NCI-H187 treated with DMSO at 0.1 percent for 48 hours (cell line): ENCODE measurements around the gene GMDS.

ENCODE experiments used
- DNase-seq: peaks from one replicate; lab custom pipeline; 2025; lab: John Stamatoyannopoulos, UW

The GMDS gene

DNA sequence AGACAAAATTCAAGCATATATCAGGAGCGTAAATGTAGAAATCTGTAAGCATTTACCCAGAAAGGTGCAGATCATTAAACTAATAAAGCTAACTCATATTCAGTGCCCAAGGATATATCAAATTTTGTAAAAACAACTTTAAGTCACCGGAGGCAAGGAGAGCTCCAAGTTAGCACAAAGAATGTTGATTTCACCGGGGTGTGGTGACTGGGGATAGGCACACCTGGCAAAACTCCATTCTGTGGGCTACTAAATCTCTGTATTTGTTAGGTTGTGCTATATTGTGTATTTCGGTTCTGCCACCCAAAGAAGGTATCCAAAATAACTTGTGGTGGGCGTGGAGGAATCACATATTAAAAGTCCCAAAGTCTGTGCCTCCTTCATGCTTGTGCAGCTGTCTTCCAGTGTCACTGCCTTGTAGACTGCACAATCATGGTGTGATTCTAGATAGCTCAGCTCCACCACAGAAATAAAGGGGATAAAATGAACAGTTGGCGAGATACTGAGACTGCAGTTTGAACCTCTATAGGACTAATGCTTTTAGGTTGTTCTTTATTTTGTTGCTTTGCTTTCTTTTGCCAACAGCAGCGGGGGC is 111.6 kb downstream of the GMDS start:
- no peak for DNase-seq

DNA sequence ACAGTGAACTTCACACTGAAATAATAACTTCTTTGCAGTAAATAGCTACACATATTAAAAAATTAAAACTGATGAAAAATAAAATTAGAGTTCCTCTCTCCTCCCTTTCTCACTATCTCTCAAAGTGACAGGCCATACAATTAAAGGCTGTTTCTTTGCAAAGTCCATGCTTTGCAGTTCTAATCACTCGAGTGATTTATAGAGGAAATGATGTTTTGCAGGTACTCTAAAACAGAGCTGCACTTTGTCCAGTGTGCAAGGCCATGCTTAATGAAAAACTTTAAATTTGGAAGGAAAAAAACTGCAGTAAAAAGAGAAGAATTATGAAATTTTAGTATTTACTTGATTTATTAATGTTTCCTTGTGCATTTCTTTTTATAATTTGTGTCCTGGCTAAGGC is 112.5 kb downstream of the GMDS start:
- no peak for DNase-seq

DNA sequence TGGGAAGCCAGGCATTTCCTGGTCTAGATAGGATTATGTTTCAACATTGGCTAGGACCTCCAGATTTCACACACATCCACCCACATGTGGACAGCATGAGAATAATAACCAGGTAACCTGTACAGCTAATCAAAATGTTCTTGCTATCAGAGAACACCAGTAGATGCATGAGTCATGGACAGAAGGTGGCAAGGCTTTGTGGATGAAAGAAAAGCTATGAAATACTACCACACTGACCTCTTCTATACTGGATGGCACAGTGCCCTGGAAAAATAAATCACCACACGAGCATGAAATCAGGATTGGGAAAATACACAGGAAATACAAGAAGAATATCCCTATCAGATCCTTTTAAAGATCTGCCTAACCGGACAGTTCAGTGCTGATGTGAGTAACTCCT is 113.0 kb downstream of the GMDS start:
- no peak for DNase-seq

DNA sequence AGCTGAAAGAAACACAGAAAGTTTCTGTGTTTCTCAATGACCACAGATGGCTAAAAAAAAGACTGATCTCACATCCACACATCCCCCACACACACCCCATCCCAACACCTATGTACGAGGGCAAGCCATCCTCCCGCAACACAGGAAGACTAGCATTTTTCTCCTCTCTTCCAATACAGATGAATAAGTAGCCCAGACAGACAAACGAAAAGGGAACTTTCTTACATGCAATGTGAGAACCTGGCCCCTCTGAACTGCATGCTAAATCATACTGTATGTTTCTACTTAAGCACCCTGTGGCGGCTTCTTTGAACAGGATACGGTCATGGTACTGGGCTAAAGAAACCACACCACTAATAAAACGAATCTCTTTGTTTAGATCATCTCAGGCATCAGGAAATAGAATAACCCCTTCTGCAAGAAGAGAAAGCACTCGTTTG is 116.2 kb downstream of the GMDS start:
- no peak for DNase-seq

DNA sequence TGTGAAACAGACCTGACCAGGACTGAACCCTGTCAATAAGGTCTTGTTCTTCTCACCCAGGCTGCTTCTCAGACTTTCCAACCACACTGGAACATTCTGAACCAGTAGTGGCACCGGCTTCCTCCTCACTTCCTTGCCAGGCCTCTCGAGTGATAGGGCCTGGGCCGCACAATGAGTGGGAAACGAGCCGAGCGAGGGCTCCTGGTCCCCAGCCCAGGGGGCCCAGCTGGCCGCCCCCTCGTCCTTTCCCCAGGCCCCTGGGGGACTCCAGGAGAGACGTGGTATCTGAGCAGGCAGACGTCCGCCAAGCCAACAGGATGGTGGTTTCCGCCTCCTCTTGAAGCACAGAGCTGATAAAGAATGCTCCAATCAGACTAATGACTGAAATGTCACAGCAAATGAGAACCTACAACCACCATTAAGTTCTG is 117.9 kb downstream of the GMDS start:
- DNase-seq: no peak

DNA sequence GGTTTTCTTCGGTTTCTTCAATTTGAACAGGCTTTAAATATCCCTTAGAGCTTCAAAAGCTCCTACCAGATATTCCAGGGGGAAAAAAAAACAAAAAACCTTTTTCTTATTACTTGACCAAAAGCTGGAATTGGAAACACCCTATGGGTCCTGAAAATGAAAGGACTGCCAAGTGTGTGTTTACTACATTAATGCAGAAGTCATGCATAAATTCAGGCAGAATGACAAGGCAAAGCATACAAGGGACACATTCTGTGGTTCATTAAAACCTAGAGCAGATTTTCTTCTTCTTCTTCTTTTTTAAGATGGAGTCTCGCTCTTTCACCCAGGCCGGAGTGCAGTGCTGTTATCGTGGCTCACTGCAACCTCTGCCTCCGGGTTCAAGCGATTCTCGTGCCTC is 119.1 kb downstream of the GMDS start:
- DNase-seq: no peak

DNA sequence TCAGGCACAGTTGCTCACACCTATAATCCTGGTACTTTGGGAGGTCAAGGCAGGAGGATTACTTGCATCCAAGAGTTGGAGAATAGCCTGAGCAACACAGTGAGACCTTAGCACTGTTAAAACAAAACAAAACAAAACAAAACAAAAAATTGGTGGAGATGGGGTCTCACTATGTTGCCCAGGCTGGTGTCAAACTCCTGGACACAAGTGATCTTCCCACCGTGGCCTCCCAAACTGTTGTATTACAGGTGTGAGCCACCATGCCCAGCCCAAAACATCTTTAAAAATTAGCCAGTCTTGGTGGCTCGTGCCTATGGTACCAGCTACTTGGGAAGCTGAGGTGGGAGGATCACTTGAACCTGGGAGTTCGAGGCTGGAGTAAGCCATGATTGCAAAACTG is 120.2 kb downstream of the GMDS start:
- DNase-seq: no peak

DNA sequence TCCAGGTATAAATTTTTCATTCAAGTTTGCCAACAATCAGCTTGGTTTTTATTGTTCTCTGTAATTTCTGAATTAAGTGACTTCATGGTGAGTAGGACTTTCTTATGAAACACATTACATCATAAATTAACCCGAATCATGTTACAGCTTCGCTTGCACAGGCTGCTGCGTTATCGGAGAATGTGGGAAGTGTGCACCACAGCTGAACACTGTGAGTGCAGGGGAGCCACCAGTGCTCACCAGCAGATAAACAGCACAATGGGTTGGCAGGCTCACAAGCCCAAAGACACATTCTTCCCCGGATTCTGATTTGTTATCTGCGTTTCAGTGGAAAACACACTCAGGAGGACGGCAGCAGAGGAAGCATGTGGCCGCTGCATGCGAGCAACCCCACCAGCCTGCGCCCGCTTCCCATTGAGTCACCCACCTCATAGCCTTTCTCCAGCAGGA is 121.1 kb downstream of the GMDS start:
- no peak for DNase-seq

DNA sequence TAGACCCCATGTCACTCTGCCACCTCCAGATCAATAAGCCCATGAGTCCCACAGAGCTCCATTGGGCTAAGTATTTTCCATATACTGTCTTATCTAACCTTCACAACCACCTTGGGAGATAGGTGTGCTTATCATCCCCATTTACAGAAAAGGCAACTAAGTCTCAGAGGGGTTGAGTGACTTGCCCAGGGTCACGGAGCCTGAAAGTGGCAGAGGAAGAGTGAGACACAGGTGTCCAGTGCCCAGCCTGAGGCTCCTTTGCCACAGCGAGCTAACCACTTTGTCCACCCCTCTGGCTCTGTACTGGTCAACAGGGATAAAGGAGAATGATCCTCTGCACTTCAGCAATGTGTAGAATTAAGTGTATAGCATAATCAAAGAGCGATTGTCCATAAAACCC is 124.5 kb downstream of the GMDS start:
- no peak for DNase-seq

DNA sequence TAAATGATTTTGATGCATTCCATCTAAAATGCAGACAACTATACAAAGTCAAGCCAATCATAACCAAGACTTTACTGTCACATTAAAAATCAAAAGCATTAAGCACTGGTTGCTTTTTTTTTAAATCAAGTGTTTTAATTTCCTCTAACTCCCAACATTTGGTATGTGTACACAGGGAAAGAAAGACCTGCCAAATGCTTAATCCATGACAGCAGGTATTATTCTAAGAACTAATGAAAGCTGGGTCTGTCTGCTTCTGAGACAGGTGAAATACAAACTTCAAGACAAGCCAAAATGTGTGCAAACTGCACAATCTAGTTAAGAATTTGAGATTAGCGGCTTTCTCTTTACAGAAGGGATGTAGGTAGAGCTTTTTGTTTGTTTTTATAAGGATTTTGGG is 126.1 kb downstream of the GMDS start:
- no peak for DNase-seq

DNA sequence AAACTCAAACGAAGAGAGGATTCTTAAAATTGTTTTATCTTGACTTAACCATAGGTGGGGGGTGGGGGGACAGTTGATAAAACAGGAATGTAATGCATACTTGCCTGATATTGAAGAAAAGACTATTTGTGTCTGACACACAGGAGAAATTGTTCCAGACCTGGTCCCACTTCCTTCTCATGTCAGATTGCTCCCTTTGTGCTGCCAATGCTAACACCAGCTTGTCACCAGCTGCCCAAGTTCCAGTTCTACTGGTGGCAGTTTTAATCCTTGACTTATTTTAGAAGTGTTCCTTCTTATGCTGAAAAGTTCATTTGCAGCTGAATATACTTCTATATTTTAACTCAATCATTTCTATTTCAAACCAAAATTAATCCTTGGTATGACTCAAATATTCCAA is 127.3 kb downstream of the GMDS start:
- DNase-seq: no peak

DNA sequence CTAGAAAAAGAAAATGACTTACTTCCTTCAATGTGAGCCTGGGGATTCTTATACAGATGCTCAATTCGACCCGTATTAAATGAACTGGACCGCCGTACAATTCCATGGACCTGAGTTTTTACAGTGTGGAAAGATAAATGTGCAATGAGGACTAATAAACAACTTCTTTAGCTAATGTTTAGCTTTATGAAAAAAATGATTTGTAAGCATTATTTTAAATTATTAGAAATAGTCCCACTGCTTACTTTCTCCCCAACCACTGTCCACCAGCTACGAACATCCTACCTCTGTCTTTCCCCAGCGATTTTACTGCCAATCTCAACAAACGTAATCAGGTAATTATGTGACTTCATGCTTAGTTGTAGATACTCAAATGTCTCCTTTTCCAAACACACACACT is 128.0 kb downstream of the GMDS start:
- DNase-seq: no peak

DNA sequence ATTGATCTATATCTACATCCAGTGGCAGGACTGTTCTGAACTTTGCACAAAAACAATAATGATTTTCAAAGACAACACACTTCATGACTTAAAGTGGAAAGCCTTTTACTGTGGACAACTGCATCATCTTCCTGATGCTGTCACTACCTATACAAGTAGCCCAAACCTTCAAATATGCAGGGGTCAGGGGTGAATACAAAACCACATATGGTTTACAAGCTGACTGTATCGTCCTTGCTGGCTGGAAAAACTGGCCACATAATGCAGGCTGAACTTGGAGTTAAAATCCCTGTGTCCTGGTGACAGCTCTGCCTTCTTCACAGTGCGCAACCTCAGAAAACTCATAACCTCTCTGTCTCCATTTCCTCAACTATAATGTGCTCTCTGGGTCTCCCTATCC is 128.9 kb downstream of the GMDS start:
- DNase-seq: no peak

DNA sequence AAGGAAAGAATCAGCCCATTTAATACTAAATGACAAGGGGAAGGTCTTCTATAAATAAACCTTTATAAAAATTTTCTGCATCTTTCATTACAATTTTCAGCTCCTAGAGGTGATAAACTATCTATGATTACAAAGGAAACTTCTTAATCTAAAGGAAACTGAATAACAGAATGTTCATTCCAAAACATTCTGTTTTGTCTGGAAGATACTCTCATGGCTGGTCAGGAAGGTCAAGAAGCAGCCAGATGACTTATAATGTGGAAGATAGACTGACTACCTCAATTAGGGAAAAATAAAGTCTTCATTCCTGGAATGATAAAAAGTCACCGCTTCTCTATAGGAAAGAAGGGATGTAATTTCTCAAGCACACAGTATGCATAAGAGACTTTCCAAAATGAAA is 131.3 kb downstream of the GMDS start:
- no peak for DNase-seq

DNA sequence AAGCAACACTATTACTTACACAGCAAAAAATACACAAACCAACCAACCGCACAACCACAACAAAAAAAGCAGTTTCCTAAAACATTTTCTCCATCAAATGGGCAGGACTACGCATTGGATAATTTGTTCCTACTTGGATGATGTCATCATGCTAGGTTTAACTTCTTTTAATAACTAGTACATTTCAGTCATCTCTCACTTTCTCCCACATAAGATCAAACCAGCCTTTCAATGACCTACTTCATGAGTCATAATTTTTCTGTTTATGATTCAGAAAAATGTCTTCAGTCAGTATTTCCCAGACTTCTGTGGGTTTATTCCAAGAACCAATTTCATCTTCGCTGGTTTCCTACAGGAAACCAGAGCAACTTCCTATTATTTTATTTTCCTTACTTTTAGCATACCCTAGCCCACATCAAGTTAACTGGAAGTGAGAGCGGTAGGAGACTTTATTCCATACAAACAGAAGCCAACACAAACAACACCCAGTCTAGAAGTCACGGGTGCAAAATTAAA is 134.2 kb downstream of the GMDS start:
- no peak for DNase-seq

DNA sequence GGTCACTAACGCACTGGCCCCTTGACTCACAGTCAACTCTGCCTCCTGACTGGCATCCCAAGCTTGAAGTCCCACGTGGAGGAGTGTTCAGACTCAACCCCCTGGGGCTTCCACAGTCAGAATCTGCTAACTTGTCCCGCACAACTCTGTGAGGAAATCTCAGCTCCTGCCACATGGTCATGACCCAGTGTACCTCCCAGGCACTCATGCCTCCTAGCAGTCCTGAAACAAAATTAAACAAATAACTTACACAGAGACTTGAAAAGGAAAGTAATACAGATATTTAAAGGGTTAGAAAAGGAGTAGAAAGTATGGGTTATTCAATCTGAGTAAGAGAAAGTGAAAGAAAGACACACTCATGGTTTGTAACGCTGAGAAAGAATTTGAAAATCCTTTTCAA is 134.9 kb downstream of the GMDS start:
- no peak for DNase-seq

DNA sequence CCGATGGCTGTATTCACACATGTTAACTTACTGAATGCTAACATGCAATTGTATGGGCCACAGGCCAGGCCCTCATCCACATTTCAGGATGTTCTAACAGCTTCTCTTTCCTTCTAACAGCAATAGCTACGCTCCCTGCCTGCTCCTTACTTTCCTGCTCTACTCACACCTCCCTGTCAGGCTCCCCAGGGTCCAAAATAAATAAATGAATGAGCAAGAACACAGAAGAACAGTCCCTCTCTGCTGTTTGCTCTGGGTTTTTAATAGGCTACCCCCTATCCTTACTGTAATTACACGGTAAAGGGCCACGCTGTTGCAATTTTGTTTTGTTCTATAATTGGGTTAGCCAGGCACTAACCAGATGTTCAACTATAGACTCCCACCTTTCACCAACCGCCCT is 135.6 kb downstream of the GMDS start:
- no peak for DNase-seq

DNA sequence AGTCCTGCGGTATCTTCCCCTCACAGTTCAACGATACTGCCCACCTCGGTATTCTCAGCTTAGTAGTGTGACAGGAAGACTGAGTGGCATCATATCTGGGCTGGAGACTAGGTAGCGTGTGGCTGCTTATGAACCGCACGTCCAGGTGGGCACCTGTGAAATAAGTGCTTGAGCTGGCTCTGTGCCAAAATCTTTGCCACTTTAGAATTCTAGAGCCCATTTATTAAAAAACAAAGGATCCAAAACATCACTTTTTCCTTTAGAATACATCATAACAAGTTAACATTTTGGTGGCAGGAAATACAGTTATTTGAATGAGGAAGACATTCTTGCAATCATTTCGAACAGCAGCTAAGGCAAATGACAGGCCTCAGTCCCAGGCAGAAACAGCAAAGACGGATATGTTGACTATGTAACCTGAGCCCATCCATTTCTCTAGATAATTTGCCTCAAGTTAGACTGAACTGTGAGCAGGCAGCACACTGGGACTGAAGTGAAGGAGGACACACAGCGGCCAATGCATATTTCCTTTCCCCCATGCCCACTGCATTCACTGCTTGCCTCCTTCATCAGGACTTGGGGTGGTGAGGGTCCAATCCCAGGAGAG is 136.6 kb downstream of the GMDS start:
- DNase-seq: peak; percentile 47

DNA sequence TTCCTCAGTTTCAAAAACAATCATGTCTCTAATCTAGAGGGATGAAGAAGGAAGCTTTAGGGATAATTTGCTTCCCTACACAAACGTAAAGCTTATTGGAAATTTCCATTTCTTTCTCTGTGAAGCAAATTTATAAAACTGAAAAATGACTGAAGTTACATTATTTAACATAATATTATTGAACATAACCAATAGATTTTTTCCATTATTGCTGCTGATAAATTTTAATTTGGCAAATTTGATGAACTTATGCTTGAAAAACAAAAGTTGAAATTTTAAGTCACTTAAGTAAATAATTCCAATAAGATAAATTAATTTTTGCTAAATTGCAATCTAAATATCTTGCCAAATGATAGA is 140.9 kb downstream of the GMDS start:
- no peak for DNase-seq

DNA sequence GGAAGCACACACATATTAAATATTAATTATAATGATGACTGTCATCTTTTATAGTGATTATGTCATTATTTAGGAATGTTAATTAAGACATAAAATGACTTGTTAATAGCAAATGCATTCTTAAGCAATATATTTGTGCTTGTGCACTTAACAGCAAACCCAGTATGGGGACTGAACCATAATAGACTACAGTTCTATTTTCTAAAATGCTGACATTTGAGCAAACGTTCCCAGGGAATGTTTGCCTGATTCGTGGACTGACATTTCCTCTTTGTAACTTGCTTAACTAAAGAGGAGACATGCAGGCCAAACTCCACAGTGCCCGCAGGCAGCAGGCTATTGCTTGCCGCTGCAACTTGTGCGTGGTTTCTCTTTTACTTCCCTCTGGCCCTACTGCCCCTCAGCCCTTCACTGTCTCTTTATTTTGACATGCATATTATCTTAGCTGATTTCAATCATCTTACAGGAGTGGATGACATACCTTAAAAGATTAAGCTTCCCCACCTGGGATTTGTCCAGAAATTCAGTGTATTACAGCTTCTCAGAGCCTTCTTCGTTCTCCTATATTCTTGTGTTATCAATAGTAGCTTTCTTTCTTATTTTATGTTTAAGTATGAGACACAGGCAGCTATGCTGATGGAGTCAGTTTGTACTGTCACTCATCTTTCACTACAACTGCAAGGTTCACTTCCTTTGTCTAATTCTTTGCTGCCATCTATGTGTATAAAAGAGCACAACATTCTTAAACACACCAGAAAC is 141.5 kb downstream of the GMDS start:
- no peak for DNase-seq

DNA sequence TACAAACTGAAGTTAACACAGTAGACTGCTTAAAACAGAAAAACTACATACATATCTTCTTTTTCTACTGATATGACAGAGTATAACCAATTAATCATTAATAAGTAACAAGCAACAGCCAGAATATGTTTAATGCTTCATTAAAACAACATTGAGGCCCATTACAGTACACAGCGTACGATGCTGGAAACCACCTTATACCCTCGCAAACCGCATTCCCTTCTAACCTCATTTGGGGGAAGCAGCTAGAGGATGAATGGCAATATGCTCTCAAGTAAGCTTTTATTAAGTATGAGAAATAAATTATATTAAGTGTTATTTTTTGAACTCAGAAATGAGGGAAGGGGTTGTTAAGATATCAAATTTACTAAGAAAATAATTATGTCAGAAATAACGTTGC is 142.4 kb downstream of the GMDS start:
- DNase-seq: no peak

DNA sequence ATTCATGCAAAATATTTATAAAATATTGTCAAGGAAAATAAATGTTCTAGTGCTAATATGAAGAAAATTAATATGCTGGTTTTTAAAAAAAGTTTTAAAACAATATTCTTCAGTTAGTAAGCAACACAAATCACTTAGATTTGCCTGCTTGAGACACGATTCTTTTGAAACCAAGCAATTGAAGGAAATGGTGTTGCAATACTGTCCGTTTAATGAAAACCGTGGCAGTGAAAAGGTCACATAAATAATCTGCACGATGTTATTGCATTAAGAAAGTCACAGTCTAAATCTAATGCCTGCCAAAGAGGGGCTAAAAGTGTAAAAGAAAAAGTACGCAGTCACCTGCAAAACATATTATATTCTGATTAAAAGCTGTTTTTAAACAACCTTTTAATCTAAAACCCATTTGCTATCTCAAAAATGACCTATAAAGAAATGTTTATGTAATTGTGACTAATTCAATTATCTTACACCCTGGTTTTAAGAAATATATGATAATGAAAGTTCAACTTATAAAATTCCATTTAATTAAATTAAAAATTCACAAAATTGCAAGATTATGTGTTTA is 143.0 kb downstream of the GMDS start:
- no peak for DNase-seq

DNA sequence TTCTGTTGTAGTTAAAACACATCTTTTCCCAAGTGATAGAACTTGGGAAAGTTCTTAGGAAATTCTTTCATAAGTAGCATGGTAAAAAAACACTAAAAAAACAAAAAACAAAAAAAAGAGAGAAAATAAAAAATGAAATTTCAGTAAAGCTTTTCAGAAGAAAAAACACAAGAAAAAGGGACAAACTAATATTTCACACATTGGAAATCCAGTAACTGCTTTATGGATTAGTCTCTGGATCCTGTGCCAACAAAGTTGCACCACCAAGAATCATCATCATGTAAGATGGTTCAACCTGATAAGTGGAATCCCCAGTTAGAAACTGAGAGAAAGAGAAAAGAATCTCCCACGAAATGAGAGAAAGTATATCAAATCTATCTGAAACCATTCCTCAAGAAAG is 144.2 kb downstream of the GMDS start:
- DNase-seq: no peak
